Measurements from ENCODE around the gene UBE2J2. TPM values are rescaled to one million over a fixed set of nuclear protein-coding genes. Genes with fewer than 3 reads are reported as not detected.
A peak's percentile ranks its signal among the peaks of the same experiment; 100 is the strongest.

Gene UBE2J2
- total and polyA plus RNA-seq, 2 of the 13 experiments (the other 11 are each of a cell fraction or from before 2014, with no cell fraction given), result 25.4 to 29.4 TPM

DNA sequence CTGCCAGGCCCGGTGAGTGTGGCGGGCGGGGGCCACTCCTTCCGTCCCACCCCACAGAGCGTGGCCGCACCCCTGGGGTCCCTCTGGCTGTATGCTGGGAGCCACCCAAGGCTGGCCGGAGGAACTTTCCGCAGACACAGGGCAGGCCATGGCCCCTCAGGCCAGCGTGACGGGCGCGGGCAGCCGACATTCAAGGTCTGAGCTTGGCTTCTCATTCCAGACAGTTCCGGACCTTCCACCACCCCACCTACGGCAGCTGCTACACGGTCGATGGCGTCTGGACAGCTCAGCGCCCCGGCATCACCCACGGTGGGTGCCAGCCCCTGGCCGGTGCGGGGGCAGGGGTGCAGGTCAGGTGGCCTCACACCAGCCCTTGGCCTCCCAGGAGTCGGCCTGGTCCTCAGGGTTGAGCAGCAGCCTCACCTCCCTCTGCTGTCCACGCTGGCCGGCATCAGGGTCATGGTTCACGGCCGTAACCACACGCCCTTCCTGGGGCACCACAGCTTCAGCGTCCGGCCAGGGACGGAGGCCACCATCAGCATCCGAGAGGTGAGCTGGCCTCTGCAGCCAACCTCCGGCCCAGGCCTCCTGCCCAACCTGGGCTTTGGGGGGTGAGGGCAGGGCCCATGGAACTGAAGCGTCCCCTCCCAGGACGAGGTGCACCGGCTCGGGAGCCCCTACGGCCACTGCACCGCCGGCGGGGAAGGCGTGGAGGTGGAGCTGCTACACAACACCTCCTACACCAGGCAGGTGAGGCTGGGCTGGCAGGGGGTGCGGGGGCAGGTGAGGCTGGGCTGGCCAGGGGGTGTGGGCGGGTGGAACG, 13.8 kb upstream of the UBE2J2 start (continued):
- TF ChIP-seq, protein P1, sequence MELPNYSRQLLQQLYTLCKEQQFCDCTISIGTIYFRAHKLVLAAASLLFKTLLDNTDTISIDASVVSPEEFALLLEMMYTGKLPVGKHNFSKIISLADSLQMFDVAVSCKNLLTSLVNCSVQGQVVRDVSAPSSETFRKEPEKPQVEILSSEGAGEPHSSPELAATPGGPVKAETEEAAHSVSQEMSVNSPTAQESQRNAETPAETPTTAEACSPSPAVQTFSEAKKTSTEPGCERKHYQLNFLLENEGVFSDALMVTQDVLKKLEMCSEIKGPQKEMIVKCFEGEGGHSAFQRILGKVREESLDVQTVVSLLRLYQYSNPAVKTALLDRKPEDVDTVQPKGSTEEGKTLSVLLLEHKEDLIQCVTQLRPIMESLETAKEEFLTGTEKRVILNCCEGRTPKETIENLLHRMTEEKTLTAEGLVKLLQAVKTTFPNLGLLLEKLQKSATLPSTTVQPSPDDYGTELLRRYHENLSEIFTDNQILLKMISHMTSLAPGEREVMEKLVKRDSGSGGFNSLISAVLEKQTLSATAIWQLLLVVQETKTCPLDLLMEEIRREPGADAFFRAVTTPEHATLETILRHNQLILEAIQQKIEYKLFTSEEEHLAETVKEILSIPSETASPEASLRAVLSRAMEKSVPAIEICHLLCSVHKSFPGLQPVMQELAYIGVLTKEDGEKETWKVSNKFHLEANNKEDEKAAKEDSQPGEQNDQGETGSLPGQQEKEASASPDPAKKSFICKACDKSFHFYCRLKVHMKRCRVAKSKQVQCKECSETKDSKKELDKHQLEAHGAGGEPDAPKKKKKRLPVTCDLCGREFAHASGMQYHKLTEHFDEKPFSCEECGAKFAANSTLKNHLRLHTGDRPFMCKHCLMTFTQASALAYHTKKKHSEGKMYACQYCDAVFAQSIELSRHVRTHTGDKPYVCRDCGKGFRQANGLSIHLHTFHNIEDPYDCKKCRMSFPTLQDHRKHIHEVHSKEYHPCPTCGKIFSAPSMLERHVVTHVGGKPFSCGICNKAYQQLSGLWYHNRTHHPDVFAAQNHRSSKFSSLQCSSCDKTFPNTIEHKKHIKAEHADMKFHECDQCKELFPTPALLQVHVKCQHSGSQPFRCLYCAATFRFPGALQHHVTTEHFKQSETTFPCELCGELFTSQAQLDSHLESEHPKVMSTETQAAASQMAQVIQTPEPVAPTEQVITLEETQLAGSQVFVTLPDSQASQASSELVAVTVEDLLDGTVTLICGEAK (IDR thresholded peaks at IDR 0.05), result no peak
- TF ChIP-seq, protein P1 (CRISPR knock-in tag; IDR thresholded peaks at IDR 0.05), result 0 out of 2 replicates have a peak, but pooled peaks have one; percentile 20
- no peak for TF ChIP-seq NR2F2 (IDR thresholded peaks at IDR 0.05; ENCODE audit: borderline replicate concordance, low read depth)
- TF ChIP-seq ZNF274 (CRISPR knock-in tag; IDR thresholded peaks at IDR 0.05), result no peak
- no peak for TF ChIP-seq RFX1 (IDR thresholded peaks at IDR 0.05)
- no peak for TF ChIP-seq POLR2AphosphoS5 (IDR thresholded peaks at IDR 0.05; ENCODE audit: low read depth, low read length)
- no peak for TF ChIP-seq GPN1 (CRISPR knock-in tag; IDR thresholded peaks at IDR 0.05; ENCODE audit: borderline replicate concordance)
- no peak for TF ChIP-seq GABPA (IDR thresholded peaks at IDR 0.05; ENCODE audit: low read depth, low read length)
- peak; percentile 60 for TF ChIP-seq GABPA (CRISPR knock-in tag; IDR thresholded peaks at IDR 0.05; ENCODE audit: low read depth)
- TF ChIP-seq, protein P2, sequence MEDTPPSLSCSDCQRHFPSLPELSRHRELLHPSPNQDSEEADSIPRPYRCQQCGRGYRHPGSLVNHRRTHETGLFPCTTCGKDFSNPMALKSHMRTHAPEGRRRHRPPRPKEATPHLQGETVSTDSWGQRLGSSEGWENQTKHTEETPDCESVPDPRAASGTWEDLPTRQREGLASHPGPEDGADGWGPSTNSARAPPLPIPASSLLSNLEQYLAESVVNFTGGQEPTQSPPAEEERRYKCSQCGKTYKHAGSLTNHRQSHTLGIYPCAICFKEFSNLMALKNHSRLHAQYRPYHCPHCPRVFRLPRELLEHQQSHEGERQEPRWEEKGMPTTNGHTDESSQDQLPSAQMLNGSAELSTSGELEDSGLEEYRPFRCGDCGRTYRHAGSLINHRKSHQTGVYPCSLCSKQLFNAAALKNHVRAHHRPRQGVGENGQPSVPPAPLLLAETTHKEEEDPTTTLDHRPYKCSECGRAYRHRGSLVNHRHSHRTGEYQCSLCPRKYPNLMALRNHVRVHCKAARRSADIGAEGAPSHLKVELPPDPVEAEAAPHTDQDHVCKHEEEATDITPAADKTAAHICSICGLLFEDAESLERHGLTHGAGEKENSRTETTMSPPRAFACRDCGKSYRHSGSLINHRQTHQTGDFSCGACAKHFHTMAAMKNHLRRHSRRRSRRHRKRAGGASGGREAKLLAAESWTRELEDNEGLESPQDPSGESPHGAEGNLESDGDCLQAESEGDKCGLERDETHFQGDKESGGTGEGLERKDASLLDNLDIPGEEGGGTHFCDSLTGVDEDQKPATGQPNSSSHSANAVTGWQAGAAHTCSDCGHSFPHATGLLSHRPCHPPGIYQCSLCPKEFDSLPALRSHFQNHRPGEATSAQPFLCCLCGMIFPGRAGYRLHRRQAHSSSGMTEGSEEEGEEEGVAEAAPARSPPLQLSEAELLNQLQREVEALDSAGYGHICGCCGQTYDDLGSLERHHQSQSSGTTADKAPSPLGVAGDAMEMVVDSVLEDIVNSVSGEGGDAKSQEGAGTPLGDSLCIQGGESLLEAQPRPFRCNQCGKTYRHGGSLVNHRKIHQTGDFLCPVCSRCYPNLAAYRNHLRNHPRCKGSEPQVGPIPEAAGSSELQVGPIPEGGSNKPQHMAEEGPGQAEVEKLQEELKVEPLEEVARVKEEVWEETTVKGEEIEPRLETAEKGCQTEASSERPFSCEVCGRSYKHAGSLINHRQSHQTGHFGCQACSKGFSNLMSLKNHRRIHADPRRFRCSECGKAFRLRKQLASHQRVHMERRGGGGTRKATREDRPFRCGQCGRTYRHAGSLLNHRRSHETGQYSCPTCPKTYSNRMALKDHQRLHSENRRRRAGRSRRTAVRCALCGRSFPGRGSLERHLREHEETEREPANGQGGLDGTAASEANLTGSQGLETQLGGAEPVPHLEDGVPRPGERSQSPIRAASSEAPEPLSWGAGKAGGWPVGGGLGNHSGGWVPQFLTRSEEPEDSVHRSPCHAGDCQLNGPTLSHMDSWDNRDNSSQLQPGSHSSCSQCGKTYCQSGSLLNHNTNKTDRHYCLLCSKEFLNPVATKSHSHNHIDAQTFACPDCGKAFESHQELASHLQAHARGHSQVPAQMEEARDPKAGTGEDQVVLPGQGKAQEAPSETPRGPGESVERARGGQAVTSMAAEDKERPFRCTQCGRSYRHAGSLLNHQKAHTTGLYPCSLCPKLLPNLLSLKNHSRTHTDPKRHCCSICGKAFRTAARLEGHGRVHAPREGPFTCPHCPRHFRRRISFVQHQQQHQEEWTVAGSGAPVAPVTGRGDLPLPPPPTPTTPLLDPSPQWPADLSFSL (CRISPR knock-in tag; IDR thresholded peaks at IDR 0.05), result no peak
- TF ChIP-seq, protein P3, sequence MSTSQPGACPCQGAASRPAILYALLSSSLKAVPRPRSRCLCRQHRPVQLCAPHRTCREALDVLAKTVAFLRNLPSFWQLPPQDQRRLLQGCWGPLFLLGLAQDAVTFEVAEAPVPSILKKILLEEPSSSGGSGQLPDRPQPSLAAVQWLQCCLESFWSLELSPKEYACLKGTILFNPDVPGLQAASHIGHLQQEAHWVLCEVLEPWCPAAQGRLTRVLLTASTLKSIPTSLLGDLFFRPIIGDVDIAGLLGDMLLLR (CRISPR knock-in tag; IDR thresholded peaks at IDR 0.05), result no peak
- TF ChIP-seq, protein P4, sequence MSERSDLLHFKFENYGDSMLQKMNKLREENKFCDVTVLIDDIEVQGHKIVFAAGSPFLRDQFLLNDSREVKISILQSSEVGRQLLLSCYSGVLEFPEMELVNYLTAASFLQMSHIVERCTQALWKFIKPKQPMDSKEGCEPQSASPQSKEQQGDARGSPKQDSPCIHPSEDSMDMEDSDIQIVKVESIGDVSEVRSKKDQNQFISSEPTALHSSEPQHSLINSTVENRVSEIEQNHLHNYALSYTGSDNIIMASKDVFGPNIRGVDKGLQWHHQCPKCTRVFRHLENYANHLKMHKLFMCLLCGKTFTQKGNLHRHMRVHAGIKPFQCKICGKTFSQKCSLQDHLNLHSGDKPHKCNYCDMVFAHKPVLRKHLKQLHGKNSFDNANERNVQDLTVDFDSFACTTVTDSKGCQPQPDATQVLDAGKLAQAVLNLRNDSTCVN (CRISPR knock-in tag; IDR thresholded peaks at IDR 0.05; ENCODE audit: borderline replicate concordance), result no peak

Data from HepG2 (cell line).